Mesenchymal stem cell (in vitro differentiated cells and primary cell): ENCODE measurements around the gene SCGB1D2.

Source experiments
- DNase-seq: peaks from one replicate; pipeline ENCODE4 v3.0.0-alpha.2; 2013
- H2AFZ ChIP-seq: one replicate; pipeline ENCODE4 v1.6.1; 2013; ENCODE audit warnings: low read depth, mild to moderate bottlenecking, control low read depth, inconsistent platforms, low read length, moderate library complexity
- H2AK5ac ChIP-seq: 2 replicates; pipeline ENCODE4 v1.6.1; 2013; ENCODE audit warnings: low read length, moderate library complexity, mild to moderate bottlenecking, inconsistent platforms; ENCODE audit not compliant: severe bottlenecking
- H2BK120ac ChIP-seq: one replicate; pipeline ENCODE4 v1.6.1; 2013; ENCODE audit warnings: low read depth, mild to moderate bottlenecking, inconsistent platforms, low read length, moderate library complexity
- H2BK12ac ChIP-seq, 2 experiments: one replicate each; pipeline ENCODE4 v1.6.1; 2013; ENCODE audit warnings: inconsistent platforms in 2 of 2, low read length in 2 of 2, mild to moderate bottlenecking in 2 of 2, moderate library complexity in 2 of 2, control low read depth in 1 of 2
- H2BK15ac ChIP-seq: one replicate; pipeline ENCODE4 v1.6.1; 2013; ENCODE audit warnings: mild to moderate bottlenecking, low read depth, inconsistent platforms; ENCODE audit not compliant: poor library complexity, severe bottlenecking
- H2BK5ac ChIP-seq: 2 replicates; pipeline ENCODE4 v1.6.1; 2013; ENCODE audit warnings: low read depth, mild to moderate bottlenecking, low read length, control low read depth, inconsistent platforms; ENCODE audit not compliant: poor library complexity, severe bottlenecking
- H3K14ac ChIP-seq, 2 experiments: one replicate each; pipeline ENCODE4 v1.6.1; 2013; ENCODE audit warnings: inconsistent platforms in 2 of 2, low read length in 2 of 2, control low read depth in 1 of 2, mild to moderate bottlenecking in 1 of 2, moderate library complexity in 1 of 2
- H3K18ac ChIP-seq, 2 experiments: one replicate each; pipeline ENCODE4 v1.6.1; 2013; ENCODE audit warnings: inconsistent platforms in 2 of 2, low read length in 2 of 2, control low read depth in 1 of 2, low read depth in 1 of 2, mild to moderate bottlenecking in 1 of 2
- H3K23ac ChIP-seq, 2 experiments: one replicate each; pipeline ENCODE4 v1.6.1; 2013; ENCODE audit warnings: inconsistent platforms in 2 of 2, low read length in 2 of 2, mild to moderate bottlenecking in 2 of 2, moderate library complexity in 2 of 2, control low read depth in 1 of 2
- H3K27ac ChIP-seq: 2 replicates; pipeline ENCODE4 v1.5.1; 2013; ENCODE audit warnings: mild to moderate bottlenecking, moderate library complexity, low read length, control low read depth, inconsistent platforms; ENCODE audit not compliant: poor library complexity, severe bottlenecking
- H3K27me3 ChIP-seq, 2 experiments: 2 replicates each; pipeline versions ENCODE4 v1.6.1 to v1.7.0; 2013; ENCODE audit warnings: low read length in 2 of 2, mild to moderate bottlenecking in 2 of 2, moderate library complexity in 2 of 2, control low read depth in 1 of 2, inconsistent platforms in 1 of 2; ENCODE audit not compliant: control insufficient read depth in 1 of 2, insufficient read depth in 1 of 2
- H3K36me3 ChIP-seq, 2 experiments: 2 replicates each; pipeline versions ENCODE4 v1.6.1 to v1.7.0; 2013; ENCODE audit warnings: low read length in 2 of 2, control low read depth in 1 of 2, inconsistent platforms in 1 of 2, low read depth in 1 of 2, mild to moderate bottlenecking in 1 of 2; ENCODE audit not compliant: insufficient read depth in 2 of 2, control insufficient read depth in 1 of 2
- H3K4ac ChIP-seq, 2 experiments: one replicate each; pipeline ENCODE4 v1.6.1; 2013; ENCODE audit warnings: inconsistent platforms in 2 of 2, low read length in 2 of 2, mild to moderate bottlenecking in 2 of 2, moderate library complexity in 2 of 2, control low read depth in 1 of 2, low read depth in 1 of 2
- H3K4me1 ChIP-seq: 2 replicates; pipeline ENCODE4 v1.6.1; 2013; ENCODE audit warnings: low read depth, low read length, control low read depth; ENCODE audit not compliant: control insufficient read depth, insufficient read depth
- H3K4me2 ChIP-seq: 2 replicates; pipeline ENCODE4 v1.6.1; 2013; ENCODE audit warnings: low read length, mild to moderate bottlenecking, inconsistent platforms; ENCODE audit not compliant: poor library complexity, severe bottlenecking
- H3K4me3 ChIP-seq, 2 experiments: 2 replicates each; pipeline versions ENCODE4 v1.5.1 to v1.7.0; 2013; ENCODE audit warnings: low read length in 2 of 2, mild to moderate bottlenecking in 2 of 2, control low read depth in 1 of 2, low read depth in 1 of 2; ENCODE audit not compliant: insufficient read depth in 1 of 2
- H3K79me1 ChIP-seq: replicated peaks from 2 replicates; pipeline ENCODE4 v1.6.1; 2013; ENCODE audit warnings: mild to moderate bottlenecking, control low read depth, low read length, inconsistent platforms; ENCODE audit not compliant: poor library complexity, severe bottlenecking
- H3K9ac ChIP-seq: 2 replicates; pipeline ENCODE4 v1.7.0; 2013; ENCODE audit warnings: mild to moderate bottlenecking, low read length, moderate library complexity
- H3K9me3 ChIP-seq: 2 replicates; pipeline ENCODE4 v1.7.0; 2013; ENCODE audit warnings: mild to moderate bottlenecking, low read length; ENCODE audit not compliant: control insufficient read depth
- H4K8ac ChIP-seq: one replicate; pipeline ENCODE4 v1.6.1; 2013; ENCODE audit warnings: inconsistent platforms, mild to moderate bottlenecking, low read length, moderate library complexity
- H4K91ac ChIP-seq: one replicate; pipeline ENCODE4 v1.6.1; 2013; ENCODE audit warnings: mild to moderate bottlenecking, low read length, inconsistent platforms
- WGBS: methylation state at CpG from one replicate; pipeline ENCODE4 v1.1.7; 2013; ENCODE audit warnings: mixed read lengths; 5-methylcytosine and 5-hydroxymethylcytosine counted together

Gene SCGB1D2

GRCh38 chr11:62251698-62252097, 9.7 kb downstream of the SCGB1D2 start:
- H3K4me1 ChIP-seq = no peaks in the 10 kb centered on the region
- no peak overlapping the region for H2BK120ac ChIP-seq

DNA sequence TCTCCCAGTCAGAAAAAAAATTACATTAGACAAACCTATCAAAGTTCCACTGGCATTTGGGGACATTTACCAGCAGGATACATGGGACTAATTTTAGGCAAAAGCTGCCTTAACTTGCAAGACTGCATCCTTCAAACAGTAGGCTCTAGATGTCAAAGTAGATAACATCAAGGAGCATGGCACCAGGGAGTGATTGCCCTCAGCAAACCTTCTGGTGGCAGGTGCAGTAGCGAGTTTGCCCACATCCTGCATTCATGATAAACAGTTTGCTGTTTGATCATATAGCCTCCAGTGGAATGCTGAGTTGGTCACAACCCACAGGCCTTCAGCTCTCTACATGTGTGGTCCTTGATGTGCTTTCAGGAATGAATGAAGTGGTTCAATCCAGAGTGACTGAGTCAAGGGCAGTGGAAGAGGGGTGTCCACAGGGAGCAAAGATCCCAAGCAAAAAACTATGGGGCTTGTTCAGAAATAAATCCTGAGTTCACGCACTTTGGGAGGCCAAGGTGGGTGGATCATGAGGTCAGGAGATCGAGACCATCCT, 12.0 kb downstream of the SCGB1D2 start:
- Histone ChIP-seq H3K4ac (no peak overlapping the region), H3K27me3 (no peaks in the 10 kb centered on the region), H2BK120ac (no peak overlapping the region), H2AK5ac (no peak overlapping the region), H3K9me3 (peaks cover 39% of the 10 kb centered on the region), H3K36me3 (no peaks in the 10 kb centered on the region), H3K79me1 (no peaks in the 10 kb centered on the region), H3K27ac (no peak overlapping the region), H2BK12ac (no peak overlapping the region), H2BK15ac (no peak overlapping the region), H3K18ac (no peak overlapping the region), H3K4me1 (no peaks in the 10 kb centered on the region), H2AFZ (no peak overlapping the region), H3K23ac (no peak overlapping the region), H3K4me2 (no peak overlapping the region), H2BK5ac (no peak overlapping the region), H4K8ac (no peak overlapping the region), H3K9ac (no peak overlapping the region), H3K4me3 (no peak overlapping the region), H4K91ac (no peak overlapping the region), H3K14ac (no peak overlapping the region)
- 65% methylated on average over 1 of the region's 3 CpGs for WGBS
- DNase-seq = no peak

More at GRCh38 chr11:62251698-62252097, 9.7 kb downstream of the SCGB1D2 start:
- H3K36me3 ChIP-seq = no peaks in the 10 kb centered on the region
- H3K27me3 ChIP-seq = no peaks in the 10 kb centered on the region
- H3K18ac ChIP-seq = no peak overlapping the region
- H3K9ac ChIP-seq = no peak overlapping the region
- H2AFZ ChIP-seq = no peak overlapping the region
- no peak overlapping the region for H2BK5ac ChIP-seq
- H3K27ac ChIP-seq = no peak overlapping the region
- no peak overlapping the region for H2BK15ac ChIP-seq
- H4K91ac ChIP-seq = no peak overlapping the region
- no peak overlapping the region for H2AK5ac ChIP-seq
- no peak overlapping the region for H3K4me3 ChIP-seq
- no peak overlapping the region for H4K8ac ChIP-seq
- H3K9me3 ChIP-seq = peaks cover 39% of the 10 kb centered on the region
- no peak overlapping the region for H3K23ac ChIP-seq
- H2BK12ac ChIP-seq = no peak overlapping the region
- H3K79me1 ChIP-seq = no peaks in the 10 kb centered on the region
- WGBS = 44% methylated on average over 4 of the region's 4 CpGs
- H3K4me2 ChIP-seq = no peak overlapping the region
- DNase-seq = no peak
- no peak overlapping the region for H3K14ac ChIP-seq
- no peak overlapping the region for H3K4ac ChIP-seq

- no peak overlapping the region for H2BK12ac ChIP-seq
- H2AFZ ChIP-seq = no peak overlapping the region
- H3K79me1 ChIP-seq = no peaks in the 10 kb centered on the region
- no peaks in the 10 kb centered on the region for H3K4me1 ChIP-seq
- WGBS = 82% methylated on average over 1 of the region's 2 CpGs
- no peak overlapping the region for H3K18ac ChIP-seq
- H4K91ac ChIP-seq = no peak overlapping the region
- no peak for DNase-seq
- H2BK5ac ChIP-seq = no peak overlapping the region
- H3K4me2 ChIP-seq = no peak overlapping the region
- no peak overlapping the region for H3K4me3 ChIP-seq
- H4K8ac ChIP-seq = no peak overlapping the region
- no peak overlapping the region for H3K27ac ChIP-seq
- H3K27me3 ChIP-seq = peaks cover 11 to 12% of the 10 kb centered on the region in 2 experiments
- no peak overlapping the region for H3K9ac ChIP-seq
- H2AK5ac ChIP-seq = no peak overlapping the region
- no peak overlapping the region for H3K14ac ChIP-seq
- H2BK120ac ChIP-seq = no peak overlapping the region
- H3K9me3 ChIP-seq = peaks cover 26% of the 10 kb centered on the region
- no peak overlapping the region for H3K4ac ChIP-seq
- H2BK15ac ChIP-seq = no peak overlapping the region
- H3K36me3 ChIP-seq = no peaks in the 10 kb centered on the region
- no peak overlapping the region for H3K23ac ChIP-seq
Measured at GRCh38 chr11:62256281-62256680, 14.2 kb downstream of the SCGB1D2 start.

GRCh38 chr11:62260261-62260953, 18.4 kb downstream of the SCGB1D2 start:
- Histone ChIP-seq H3K4ac (no peak overlapping the region), H3K4me3 (no peak overlapping the region), H3K27ac (no peak overlapping the region), H4K8ac (no peak overlapping the region), H2AFZ (no peak overlapping the region), H3K9me3 (no peaks in the 10 kb centered on the region), H3K23ac (no peak overlapping the region), H3K79me1 (no peaks in the 10 kb centered on the region), H4K91ac (no peak overlapping the region), H2BK120ac (no peak overlapping the region), H3K9ac (no peak overlapping the region), H3K18ac (no peak overlapping the region), H2BK15ac (no peak overlapping the region), H2AK5ac (no peak overlapping the region), H3K27me3 (peaks cover 17 to 20% of the 10 kb centered on the region in 2 experiments), H3K36me3 (no peaks in the 10 kb centered on the region), H2BK5ac (no peak overlapping the region), H3K4me1 (no peaks in the 10 kb centered on the region), H3K4me2 (no peak overlapping the region), H2BK12ac (no peak overlapping the region), H3K14ac (no peak overlapping the region)
- DNase-seq = no peak
- WGBS = 75% methylated on average over 6 of the region's 6 CpGs
